ENCODE data around the gene HCLS1. TPM values are rescaled to one million over a fixed set of nuclear protein-coding genes. Genes with fewer than 3 reads are reported as not detected.

The HCLS1 gene
- total RNA-seq, 1 donor from 2014 or later: 0.82 TPM

DNA sequence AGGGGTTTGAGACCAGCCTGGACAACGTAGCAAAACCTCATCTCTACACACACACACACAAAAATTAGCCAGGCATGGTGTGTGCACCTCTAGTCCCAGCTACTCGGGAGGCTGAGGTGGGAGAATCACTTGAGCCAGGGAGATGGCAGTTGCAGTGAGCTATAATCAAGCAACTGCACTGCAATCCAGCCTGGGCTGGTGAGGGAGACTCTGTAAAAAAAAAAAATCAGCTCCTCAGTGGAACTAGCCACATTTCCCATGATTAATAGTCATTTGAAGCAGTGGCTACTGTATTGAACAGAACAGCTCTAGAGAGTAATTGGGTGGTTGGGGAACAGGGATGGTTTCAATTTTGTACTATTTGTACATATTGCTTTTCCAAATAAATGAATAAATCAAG lies 79.0 kb downstream of the HCLS1 start:
- TF ChIP-seq, protein P1, sequence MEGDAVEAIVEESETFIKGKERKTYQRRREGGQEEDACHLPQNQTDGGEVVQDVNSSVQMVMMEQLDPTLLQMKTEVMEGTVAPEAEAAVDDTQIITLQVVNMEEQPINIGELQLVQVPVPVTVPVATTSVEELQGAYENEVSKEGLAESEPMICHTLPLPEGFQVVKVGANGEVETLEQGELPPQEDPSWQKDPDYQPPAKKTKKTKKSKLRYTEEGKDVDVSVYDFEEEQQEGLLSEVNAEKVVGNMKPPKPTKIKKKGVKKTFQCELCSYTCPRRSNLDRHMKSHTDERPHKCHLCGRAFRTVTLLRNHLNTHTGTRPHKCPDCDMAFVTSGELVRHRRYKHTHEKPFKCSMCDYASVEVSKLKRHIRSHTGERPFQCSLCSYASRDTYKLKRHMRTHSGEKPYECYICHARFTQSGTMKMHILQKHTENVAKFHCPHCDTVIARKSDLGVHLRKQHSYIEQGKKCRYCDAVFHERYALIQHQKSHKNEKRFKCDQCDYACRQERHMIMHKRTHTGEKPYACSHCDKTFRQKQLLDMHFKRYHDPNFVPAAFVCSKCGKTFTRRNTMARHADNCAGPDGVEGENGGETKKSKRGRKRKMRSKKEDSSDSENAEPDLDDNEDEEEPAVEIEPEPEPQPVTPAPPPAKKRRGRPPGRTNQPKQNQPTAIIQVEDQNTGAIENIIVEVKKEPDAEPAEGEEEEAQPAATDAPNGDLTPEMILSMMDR (IDR thresholded peaks at IDR 0.05): no peak
- Mint-ChIP-seq H3K36me3 (ENCODE audit: low read depth) (no peaks in the 10 kb centered on the region), H3K27ac (ENCODE audit: unreplicated experiment) (no peak overlapping the region), H3K9me3 (ENCODE audit: low read depth) (no peaks in the 10 kb centered on the region), H3K27me3 (ENCODE audit: low read depth) (peaks cover 18% of the 10 kb centered on the region), H3K4me1 (ENCODE audit: low read depth) (no peaks in the 10 kb centered on the region), H3K4me3 (ENCODE audit: unreplicated experiment) (no peak overlapping the region)
- no peak for DNase-seq (ENCODE audit: low spot score)

Other genes starting within 250 kb of the HCLS1 start
- 1.0 to 2.9 TPM (median 1.1 TPM) in 3 replicates for gene POLQ, start 114.9 kb downstream of the HCLS1 start, total RNA-seq
- not detected in 3 replicates for gene ARGFX, start 93.0 kb downstream of the HCLS1 start, total RNA-seq
- 0.08 TPM in 1 of 3 replicates, not detected in the others for gene FBXO40, start 67.5 kb downstream of the HCLS1 start, total RNA-seq
- 63.6 to 88.0 TPM (median 65.0 TPM) in 3 replicates for gene GOLGB1, start 88.8 kb upstream of the HCLS1 start, total RNA-seq
- gene IQCB1, start 174.2 kb upstream of the HCLS1 start, total RNA-seq: 12.6 to 15.5 TPM (median 13.2 TPM) in 3 replicates
- 2.4 to 3.7 TPM (median 2.7 TPM) in 3 replicates for gene EAF2, start 174.3 kb upstream of the HCLS1 start, total RNA-seq
- gene SLC15A2, start 233.5 kb upstream of the HCLS1 start, total RNA-seq: 0.92 to 4.1 TPM (median 1.4 TPM) in 3 replicates